NCI-H345 treated with DMSO at 0.1 percent for 48 hours (cell line): ENCODE data around the gene SPTBN1.

Experiments used
- DNase-seq: peaks from one replicate; lab custom pipeline; 2025; ENCODE audit not compliant: unreplicated experiment; lab: John Stamatoyannopoulos, UW

The SPTBN1 gene

DNA sequence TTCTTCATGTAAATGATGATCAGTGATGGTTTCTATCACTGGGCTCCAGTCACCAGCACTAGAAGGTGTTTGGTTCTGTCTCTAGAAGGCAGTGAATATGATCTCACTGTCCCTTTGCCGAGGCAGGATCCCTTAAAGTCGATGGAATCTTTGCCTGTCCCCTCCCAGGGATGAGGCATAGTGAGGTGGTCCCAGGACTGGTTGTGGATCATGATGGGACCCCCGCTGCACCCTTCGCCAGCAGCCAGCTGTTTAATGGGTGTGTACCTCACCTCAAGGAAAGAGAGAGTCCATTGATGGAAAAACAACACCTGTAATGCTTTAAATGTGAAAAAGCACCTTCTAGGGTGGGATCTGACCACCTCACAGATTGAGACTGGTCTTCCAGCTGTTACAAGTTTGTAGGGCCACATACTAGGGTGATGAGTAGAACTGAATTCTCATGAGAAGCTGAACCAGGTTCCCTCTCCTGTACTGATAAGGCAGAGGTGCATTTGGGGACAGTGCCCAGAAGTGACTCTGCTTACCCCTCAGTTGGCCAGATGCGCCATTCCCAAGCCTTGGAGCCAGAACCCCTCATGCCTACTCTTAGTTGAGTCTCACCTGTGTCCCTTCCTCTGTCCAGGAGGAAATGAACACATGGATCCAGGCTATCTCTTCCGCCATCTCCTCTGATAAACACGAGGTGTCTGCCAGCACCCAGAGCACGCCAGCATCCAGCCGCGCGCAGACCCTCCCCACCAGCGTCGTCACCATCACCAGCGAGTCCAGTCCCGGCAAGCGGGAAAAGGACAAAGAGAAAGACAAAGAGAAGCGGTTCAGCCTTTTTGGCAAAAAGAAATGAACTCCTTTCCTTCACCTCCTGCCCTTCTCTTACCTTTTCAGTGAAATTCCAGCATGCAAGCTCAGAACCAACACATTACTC, 211.9 kb downstream of the SPTBN1 start:
- DNase-seq: no peak

DNA sequence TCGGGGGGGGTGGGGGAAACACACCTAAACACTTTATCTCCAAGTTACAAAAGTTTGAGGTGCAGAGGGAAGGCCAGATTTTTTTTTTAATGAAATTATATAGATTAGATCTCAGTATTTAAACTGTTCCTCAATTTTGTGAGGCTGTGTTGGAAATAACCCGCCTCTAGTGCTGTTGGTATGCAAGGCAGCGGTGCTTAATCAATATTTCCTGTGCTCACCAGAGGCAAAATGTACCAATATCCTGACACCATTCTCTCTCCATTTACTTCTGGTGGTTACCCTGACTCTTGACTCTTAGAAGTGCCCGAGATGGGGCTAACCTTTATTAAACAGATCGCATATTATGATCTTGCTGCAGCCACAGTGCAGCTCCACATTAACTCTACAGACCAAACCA, 212.6 kb downstream of the SPTBN1 start:
- no peak for DNase-seq

DNA sequence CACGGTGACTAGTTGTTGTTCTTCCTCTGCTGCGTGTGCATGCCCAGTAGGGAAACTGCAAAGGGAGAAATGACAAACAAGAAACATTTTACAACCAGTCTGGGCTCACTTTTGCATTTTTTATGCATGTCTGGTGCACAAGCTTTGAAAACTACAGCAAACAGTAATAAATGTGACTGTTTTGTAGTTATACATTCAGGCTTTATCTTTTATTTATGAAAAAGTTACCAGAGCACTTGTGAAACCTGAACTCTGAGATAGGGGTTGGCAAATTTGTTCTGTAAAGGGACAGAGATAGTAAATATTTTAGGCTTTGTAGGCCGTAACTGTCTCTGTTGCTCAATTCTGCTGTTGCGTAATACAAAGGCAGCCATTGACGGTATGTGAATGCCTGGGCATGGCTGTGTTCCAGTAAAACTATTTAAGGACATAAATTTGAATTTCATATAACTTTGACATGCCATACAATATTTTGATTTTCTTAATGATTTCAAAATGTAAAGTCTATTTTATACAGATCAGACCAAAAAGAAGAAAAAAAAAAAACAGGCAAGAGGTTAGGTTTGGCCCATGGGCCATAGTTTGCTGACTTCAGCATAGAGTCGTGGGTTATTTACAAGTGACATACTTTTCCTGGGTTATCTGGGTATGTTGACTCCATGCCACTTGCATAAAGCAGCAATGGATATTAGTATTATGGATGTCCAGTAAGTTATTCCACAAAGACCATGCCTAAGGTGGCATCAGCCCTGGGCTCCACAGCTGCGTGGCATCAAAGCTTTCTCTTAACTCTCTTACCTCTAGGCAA, 213.8 kb downstream of the SPTBN1 start:
- DNase-seq: no peak

- DNase-seq: no peak
Measured at GRCh38 chr2:54670485-54671009, 214.4 kb downstream of the SPTBN1 start.

- DNase-seq: no peak
Measured at GRCh38 chr2:54671010-54671409, 214.9 kb downstream of the SPTBN1 start.

DNA sequence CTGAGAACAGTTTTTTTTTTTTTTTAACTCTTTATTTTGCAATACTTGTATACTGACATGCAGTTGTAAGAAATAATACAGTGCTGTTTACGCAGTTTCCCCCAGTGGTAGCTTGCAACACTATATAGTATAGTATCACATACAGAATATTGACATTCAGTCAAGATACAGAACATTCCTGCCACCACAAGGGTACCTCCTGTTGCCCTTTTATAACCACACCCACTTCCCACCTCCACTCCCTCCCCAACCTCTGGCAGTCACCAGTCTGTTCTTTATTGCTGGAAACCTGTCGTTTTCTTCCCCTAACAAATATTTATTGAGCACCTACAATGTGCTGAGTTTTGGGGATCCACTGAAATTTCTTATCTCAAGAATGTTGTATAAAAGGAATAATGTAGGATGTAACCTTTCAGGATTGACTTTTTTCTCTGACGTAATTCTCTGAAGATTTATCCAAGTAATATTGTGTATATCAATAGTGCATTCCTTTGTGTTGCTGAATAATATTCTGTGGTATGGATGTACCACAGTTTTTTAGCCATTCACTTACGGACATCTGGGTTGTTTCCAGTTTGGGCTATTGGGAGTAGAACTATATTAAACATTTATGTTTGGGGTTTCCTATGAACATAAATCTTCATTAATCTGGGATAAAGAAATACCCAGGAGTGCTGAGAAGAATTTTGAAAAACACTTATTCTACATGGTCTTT, 215.9 kb downstream of the SPTBN1 start:
- DNase-seq: no peak

DNA sequence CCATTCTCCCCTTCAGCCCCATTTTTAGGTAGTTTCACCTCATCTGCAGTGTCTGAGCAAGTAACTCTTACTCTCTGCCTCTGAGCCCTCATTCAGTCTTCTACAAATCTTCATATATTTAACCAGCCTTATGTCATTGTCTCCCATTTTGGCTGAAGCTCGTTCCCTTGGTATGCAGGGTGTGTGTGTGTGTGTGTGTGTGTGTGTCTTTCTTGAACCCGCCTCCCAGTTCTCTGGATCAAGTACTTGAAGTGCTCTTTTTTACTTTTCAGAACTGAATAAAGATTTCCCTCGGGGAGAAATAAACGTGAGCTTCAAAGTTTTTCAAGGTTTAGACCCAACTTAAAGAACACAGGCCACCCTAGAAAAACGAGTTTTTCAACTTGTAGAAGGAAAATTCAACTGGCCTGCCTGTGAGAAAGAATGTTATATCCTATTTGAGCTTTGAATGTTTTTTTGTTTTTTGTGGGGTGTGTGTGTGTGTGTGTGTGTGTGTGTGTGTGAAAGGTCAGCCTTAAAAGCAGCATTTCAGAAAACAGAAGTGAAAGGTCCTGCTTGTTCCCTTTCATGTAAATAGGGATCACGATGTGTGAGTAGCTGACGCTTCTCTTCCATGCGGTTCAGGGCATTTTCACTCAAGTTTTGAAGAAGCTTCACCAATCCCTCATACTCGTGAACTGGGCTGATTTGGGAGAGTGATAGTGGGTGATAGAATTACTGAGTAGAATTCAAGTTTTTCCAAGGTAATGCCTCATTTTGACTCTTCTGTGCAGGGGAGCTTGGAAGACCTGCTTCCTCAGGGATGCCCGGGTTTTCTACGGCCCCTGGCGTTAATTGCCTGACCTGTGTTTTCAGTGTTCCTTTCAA, 216.7 kb downstream of the SPTBN1 start:
- no peak for DNase-seq

GRCh38 chr2:54673501-54673998, 217.4 kb downstream of the SPTBN1 start:
- DNase-seq: no peak

GRCh38 chr2:54675281-54675680, 219.2 kb downstream of the SPTBN1 start:
- DNase-seq: no peak

GRCh38 chr2:54675738-54676137, 219.6 kb downstream of the SPTBN1 start:
- no peak for DNase-seq

DNA sequence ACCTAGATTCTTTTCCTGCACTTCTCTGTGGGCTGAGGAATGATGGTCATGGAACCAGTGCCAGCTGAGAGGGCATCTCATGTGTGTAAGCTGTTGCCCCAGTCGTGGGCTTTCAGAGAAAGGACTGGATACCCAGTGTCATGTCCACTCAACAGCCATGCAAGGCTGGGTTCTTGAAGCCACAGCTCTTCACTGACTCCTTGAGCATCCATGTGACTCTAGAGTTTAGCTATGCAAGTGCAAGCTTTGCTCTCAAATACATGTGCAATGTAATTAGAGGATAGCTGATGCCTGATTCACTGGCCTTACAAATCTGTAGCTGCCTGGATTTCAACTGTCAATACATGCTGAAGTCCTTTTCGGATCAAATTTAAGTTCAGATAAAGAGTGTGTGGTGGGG, 220.5 kb downstream of the SPTBN1 start:
- DNase-seq: no peak

DNA sequence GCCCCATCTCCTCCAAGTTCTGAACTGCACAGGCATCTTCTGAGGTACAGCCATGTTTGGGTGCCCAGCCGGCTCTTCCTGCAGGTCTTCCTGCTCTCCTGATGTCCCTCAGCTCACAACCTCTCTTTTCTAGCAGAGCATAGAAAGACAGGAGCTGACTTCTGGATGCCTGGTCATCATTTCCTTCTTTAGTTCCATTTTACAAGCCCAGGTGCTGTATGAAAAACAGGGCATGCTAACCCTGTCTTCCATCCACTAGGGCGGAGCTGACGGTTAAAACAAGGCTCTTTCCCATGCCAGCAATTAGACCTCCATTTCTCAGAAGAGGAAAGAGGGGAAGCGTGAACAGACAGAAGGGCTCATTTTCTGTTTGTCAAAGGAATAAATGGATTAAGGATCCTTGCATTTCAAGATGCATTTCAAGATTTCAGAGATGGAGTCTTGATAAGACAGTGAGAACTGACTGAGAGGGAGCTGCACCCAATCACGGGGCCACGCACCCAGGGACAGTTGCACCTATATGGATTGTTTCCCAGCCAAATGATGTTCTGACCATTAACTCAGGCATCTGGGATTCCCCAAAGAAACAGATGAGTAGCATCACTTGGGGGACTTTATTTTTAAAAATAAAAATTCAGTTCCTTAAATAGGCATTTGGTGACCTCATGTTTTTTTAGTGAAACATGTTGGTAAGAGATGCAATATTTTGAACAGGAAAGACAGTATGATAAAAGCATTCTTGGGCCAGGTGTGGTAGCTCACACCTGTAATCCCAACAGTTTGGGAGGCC, 221.5 kb downstream of the SPTBN1 start:
- no peak for DNase-seq

GRCh38 chr2:54678719-54679118, 222.6 kb downstream of the SPTBN1 start:
- no peak for DNase-seq

- no peak for DNase-seq
Measured at GRCh38 chr2:54680397-54681041, 224.4 kb downstream of the SPTBN1 start.

DNA sequence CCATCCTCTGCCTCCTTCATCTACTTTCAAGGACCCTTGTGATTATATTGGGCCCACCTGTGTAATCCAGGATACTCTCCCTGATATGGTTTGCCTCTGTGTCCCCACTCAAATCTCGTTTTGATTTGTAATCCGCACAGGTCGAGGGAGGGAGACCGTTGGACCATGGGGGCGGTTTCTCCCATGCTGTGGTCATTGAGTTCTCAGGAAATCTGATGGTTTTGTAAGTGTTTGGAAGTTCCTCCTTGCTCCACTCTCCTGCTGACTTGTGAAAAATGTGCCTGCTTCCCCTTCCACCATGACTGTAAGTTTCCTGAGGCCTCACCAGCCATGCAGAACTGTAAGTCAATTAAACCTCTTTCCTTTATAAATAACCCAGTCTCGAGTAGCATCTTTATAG, 225.3 kb downstream of the SPTBN1 start:
- DNase-seq: no peak

DNA sequence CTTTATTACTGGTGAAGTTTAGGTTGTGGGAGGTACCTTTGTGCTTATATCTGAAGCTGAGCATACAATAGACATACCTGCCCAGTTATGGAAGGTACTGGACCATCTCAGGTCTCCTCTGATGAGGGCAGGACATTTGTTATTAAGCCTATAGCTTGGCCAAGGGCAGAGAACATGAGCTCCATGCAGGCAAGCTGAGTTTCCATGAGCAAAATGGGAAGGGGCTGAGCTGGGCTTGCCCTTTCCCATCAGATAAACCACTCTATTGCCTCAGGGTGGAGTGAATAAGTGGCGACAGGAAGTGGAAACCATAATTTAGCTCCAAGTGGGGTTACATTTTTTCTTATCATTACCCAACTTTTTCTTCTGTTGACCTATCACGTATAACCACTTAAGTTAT, 227.5 kb downstream of the SPTBN1 start:
- DNase-seq: no peak

DNA sequence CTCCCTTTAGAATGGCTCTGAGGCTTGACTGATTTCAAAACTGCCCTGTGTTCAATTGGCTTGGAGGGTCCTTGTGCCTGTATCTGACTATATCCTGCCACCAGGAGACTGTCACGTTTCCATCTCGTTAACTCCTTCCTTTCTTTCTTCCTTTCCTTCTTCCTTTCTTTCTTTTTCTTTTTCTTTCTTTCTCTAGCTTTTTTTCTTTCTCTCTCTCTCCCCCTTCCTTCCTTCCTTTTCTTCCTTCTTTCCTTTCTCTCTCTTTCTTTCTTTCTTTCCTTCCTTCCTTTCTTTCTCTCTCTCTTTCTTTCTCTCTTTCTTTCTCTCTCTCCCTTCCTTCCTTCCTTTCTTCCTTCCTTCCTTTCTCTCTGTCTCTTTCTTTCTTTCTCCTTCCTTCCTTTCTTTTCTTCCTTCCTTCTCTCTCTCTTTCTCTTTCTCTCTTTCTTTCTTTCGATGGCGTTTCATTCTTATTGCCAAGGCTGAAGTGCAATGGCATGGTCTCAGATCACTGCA, 229.2 kb downstream of the SPTBN1 start:
- no peak for DNase-seq

DNA sequence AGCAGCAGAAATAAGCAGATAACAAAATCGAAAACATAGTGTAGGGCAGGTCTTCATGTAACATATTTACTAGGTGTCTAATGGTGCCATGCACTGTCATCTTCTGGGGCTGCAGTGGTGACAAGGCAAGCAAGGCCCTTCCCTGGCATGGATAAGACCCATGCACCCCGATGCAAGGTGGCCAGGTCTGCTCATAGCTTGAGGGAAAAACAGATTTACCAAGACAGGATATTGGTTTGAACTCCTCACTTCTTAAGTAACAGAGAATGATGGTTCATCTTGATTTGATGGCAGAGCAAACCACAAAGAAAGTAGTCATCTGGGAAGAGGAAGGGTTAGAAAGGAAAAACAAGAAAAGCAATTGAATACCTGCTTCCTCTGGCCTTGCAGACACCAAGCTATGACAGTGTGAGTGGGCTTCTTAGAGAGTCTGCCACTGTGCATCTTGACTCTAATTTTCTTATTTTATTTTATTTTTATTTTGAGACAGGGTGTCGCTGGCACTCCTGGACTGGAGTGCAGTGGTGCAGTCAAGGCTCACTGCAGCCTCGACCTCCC, 231.5 kb downstream of the SPTBN1 start:
- no peak for DNase-seq
